HG02763 (cell line): ENCODE measurements around the gene CDC123.
"Not testable (repeated sequence)": the region's sequence is repeated elsewhere in the genome, so short reads cannot be mapped to it uniquely, and the experiment has no call there.

Source experiments
- ATAC-seq: cut with Tn5 transposase; IDR thresholded peaks from one replicate; pipeline ENCODE4 v1.9.1; 2021; ENCODE audit warnings: mild to moderate bottlenecking, moderate library complexity; ENCODE audit not compliant: unreplicated experiment

Gene CDC123

DNA sequence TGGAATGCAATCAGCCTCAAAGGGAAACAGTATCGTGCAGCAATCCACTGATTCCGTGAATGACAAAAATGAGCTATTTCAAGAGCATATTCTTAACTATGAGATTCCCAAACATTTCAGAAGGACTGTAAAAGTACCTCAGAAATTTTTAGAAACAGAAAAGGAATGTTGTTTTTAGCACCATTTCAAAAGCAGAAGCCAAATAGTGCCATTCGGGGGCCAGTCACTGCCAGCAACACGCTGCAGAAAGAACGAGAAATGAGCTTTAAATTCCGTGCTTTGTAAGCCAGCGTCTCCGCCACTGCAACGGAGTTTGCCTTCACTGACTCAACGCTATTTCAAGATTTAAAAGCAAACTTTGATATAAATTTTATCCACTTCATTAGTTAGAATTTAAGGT lies 6.6 kb upstream of the CDC123 start:
- ATAC-seq = no peak

DNA sequence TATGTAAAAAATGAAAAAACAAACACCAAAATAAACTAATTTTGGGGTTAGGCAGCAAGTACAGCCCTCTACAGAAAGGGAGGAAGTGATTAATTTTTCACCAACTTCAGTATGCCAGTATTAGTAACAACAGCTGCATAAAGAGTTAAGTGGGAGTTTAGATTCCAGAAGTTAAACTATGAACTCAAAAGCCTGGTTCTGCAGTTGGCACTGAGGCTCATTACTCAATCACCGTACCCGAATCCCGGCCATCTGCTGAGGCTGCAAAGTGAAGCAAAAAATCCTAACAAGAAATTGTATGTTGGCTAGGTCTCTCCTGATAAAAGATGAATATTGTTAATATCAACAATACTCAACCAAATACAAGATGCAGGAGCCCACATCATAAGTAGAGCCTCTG lies 4.3 kb upstream of the CDC123 start:
- no peak for ATAC-seq

DNA sequence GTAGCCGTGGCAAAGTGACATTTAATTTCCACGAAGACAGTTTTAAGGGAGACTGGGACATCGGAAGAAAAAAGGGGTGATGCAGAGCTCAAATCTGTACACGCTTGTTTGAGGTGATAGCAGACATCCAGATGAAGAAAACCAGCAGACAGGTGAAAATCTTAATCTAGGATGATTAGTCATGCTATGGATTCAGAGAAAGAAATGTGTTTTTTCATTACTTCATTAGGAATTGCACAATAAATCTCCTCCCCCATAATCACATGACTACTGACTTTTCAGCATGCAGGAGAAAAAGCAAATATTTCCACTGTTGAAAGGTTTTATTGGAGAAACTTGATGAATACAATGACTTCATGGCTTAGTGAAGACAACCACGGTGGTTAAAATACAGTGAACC lies 2.8 kb upstream of the CDC123 start:
- ATAC-seq = no peak

GRCh38 chr10:12194752-12195271 lies 1.2 kb upstream of the CDC123 start:
- no peak for ATAC-seq

DNA sequence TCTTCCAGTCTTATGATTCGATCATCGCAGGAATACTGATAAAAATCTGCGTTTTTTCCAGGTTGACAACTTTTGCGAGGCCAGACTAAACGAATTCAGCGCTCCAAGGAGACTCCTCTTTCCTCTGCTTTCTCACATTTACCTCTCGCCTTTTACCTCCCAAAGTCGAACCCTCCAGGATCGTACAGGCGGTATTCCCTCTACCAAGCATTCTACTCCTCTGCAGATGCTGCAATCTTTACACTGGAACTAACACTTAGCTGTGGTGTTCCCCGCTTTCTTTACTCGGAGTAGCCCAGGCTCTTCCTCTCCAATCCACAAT lies 746 bp upstream of the CDC123 start:
- ATAC-seq = peak; percentile 3

DNA sequence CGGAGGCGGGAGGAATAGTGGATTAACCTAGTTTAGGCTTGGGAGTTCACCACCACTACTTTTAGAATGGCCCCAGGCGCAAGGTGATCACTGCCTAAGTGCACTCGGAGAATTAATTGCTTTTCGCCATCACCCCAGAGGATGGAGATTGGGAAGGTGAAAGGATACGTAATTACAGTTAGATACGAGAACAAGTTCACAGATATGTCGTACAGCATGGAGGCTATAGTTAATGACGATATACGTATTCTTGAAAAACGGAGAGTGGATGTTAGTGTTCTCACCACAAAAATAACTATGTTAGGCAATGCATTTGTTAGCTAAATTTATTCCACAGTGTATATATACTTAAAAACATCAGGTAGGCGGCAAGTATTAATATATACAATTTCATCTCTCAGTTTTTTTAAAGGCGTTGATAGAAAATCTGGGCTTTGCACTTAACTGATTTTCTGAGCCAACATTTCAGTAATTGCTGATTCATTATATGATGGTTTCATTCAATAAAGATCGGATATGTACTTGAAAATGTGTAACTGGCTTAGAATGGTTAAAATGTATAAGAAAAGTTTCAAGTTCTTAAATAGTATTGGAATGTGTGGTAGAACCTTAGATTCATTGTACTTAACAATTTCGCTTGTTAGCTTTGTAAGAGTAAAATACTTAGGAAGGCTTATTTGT lies 683 bp downstream of the CDC123 start:
- no peak for ATAC-seq

- no peak for ATAC-seq
Observed at GRCh38 chr10:12198156-12198555, 2.2 kb downstream of the CDC123 start.

- no peak for ATAC-seq
Observed at GRCh38 chr10:12200850-12201249, 4.9 kb downstream of the CDC123 start.

DNA sequence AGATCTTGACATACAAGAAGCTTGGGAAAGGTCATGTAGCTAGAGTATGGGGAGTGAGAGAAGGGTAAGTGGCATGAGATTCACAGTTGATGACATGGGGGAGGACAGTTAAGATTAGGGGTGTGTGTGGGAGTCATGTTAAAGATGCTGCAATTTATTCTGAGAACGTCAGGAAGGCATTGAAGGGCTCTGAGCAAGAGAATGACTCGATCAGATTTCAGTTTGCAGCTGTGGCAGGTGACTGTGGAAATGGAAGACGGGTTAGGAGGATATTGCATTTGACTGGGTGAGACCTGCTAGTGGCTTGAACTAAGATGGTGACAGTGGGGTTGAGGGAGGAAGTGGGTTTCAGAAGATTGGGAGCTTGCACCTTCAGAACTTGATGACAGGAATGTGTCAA lies 5.6 kb downstream of the CDC123 start:
- no peak for ATAC-seq

DNA sequence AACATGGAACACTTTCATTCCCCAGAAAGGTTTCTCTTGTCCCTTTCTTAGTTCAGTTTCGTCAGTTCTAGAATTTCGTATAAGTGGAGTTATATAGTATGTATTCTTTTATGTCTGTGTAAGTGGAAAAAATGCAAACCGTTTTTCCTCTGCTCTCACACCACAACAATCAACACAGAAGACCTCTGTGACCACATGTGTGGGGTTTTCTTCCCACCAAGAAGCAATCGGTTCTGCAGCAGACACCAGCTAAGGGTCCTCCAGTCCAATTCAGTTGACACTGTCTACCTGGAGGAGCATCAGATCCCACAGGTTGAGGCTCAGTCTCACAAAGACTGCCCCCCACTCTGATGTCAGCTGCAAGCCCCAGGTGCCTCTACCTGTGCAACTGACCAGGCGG lies 6.2 kb downstream of the CDC123 start:
- ATAC-seq = no peak

GRCh38 chr10:12205082-12205481 lies 9.1 kb downstream of the CDC123 start:
- ATAC-seq = no peak

DNA sequence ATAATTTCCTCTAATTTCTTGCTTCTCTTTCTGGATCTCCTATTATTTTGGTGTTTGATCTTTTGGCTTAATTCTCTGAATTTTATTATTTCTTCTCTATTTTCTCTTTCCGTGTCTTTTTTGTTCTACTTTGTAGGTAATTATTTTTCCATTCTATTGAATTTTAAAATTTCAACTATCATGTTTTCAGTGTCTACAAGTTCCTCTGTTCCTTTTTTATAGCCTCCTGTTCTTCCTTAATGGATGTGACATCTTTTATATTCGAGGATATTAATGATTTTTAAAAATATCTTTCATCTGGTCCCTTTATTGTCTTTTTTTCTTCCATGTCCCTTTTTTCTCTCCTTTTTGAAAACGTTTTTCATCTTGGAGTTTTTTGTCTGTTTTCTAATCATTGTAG lies 11.1 kb downstream of the CDC123 start:
- ATAC-seq = no peak

GRCh38 chr10:12208460-12208859 lies 12.5 kb downstream of the CDC123 start:
- no peak for ATAC-seq

- ATAC-seq = no peak
Observed at GRCh38 chr10:12212454-12212853, 16.5 kb downstream of the CDC123 start.

GRCh38 chr10:12213621-12214020 lies 17.6 kb downstream of the CDC123 start:
- ATAC-seq = no peak

DNA sequence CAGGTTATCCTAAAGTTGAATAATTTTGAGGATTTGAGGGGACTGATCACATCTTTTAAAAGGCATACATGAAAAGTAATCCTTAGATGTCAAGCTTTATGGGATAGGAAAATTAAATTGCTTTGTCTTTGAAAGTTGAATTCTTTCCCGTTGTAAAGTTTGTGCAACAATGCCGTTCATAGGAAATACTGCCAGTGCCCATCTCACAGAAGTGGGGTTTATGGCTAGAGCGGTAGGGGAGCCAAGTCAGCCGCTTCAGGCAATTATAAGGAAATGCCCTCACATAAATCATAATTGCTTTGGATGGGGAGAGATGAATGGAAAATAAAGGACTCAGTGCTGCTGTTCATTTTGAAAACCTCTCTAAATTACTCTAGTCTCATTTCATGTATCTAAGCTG lies 18.1 kb downstream of the CDC123 start:
- ATAC-seq = no peak

DNA sequence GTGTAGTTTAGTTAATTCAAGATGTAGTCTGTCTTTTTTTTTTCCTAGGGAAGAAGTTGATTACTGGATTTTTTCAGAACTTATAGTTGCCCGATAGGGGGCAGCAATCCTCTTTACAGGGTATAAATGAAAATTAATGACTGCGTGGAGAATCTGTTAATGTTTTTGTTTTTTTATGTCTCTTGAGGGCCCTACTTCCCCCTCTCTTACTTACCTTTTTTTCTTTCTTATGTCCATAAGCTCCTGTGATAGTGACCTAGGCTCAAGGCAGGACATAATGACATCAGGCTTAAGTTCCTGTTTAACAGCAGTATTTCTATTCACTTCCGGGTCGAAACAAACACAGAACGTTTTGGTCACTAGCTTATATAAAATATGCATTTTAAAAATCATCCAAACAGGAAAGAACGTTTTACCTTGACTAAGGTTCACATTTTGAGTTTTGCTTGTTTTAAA lies 18.8 kb downstream of the CDC123 start:
- ATAC-seq = no peak

DNA sequence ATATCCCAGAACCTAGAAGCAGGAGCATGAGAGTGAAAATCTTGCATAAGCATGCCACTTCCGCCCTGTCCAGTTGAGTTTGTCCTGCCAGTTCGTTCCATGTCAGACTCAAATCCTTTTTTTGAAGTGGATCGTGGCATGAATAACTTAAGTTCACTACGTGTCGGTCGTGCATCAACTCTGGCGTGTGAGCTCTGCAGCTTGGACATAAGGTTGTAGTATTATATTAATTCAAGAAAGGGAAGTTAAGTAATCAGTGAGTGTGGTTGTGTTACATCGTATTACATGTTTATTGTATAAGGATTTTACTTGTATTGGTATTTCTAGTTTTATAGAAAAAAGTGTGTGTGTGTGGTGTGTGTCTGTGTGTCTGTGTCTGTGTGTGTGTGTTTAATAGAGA lies 23.0 kb downstream of the CDC123 start:
- no peak for ATAC-seq

DNA sequence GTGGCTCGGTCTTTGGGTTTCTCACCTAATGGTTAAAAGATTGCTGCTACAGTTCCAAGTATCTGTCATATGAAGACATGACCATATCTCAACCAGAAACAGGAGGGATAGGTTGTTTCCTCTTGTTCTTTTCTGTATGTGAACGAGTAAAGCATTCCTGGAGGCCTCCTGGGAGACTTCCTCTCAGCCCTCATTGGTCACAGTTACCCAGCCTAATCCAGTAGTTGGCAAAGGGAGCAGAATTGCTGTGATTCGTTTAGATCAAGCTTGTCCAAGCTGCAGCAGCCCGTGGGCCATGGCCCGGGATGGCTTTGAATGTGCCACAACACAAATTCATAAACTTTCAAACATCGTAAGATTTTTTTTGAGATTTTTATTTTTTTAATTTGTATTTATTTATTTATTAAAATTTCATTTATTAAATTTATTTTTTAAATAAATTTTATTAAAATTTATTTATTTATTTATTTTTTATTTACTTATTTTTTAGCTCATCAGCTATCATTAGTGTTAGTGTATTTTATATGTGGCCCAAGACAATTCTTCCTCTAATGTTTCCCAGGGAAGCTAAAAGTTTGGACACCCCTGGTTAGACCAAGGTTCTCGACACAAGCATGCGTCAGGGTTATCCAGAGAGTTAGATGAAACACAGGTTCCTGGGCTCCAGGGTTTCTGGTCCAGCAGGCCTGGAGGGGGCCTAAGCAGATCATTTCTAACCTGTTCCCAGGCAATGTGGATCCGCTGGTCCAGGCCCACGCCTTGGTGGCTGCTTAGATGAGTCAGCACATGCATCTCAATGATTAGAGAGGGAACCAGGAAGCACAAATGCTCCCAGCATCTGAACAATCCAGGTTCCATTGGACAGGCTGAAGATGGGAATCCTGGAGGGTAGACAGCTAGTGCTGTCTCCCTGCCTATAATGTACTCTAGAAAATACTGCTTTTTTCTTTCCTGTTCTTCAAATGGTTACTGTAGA lies 25.6 kb downstream of the CDC123 start:
- no peak for ATAC-seq

GRCh38 chr10:12225444-12225843 lies 29.5 kb downstream of the CDC123 start:
- no peak for ATAC-seq

DNA sequence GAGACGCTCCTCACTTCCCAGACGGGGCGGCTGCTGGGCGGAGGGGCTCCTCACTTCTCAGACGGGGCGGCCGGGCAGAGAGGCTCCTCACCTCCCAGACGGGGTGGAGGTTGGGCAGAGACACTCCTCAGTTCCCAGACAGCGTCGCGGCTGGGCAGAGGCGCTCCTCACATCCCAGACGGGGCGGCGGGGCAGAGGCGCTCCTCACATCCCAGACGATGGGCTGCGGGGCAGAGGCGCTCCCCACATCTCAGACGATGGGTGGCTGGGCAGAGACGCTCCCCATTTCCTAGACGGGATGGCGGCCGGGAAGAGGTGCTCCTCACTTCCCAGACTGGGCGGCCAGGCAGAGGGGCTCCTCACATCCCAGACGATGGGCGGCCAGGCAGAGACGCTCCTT lies 30.4 kb downstream of the CDC123 start:
- not testable (repeated sequence) for ATAC-seq

- no peak for ATAC-seq
Observed at GRCh38 chr10:12228851-12229250, 32.9 kb downstream of the CDC123 start.
